IMR-90 (cell line): ENCODE data around the gene MEGF9. TPM values are rescaled to one million over a fixed set of nuclear protein-coding genes. Genes with fewer than 3 reads are reported as not detected.

ENCODE experiments used
- ATAC-seq: fragments of 200-7000 bp; cut with Tn5 transposase; 2 replicates; pipeline ENCODE4 v1.9.1; 2020; ENCODE audit warnings: low read depth, mild to moderate bottlenecking, moderate library complexity
- BruUV-seq: library from RNA; stranded (reverse); fragments of 400-500 nt; replicated peaks from 2 replicates; lab custom pipeline; 2021; lab: Mats Ljungman, UMichigan
- CTCF ChIA-PET: fragments of 300-600 bp; formaldehyde crosslinking; extraction: SDS; loops from one replicate; lab custom pipeline; 2021; ENCODE audit warnings: antibody characterized with exemption; lab: Yijun Ruan, JAX
- POLR2A ChIA-PET: fragments of 300-600 bp; sonication (Branson Sonifier 250); formaldehyde crosslinking; loops from one replicate; lab custom pipeline; 2022; ENCODE audit warnings: antibody characterized with exemption; ENCODE audit not compliant: unreplicated experiment; lab: Charles Lee
- DNase-seq: peaks from one replicate; pipeline ENCODE4 v3.0.0; 2013
- H2AFZ ChIP-seq: replicated peaks from 2 replicates; pipeline ENCODE3; 2013; ENCODE audit warnings: low read length, mild to moderate bottlenecking; ENCODE audit not compliant: poor library complexity
- H2AK5ac ChIP-seq: 2 replicates; pipeline ENCODE4 v1.6.1; 2013; ENCODE audit warnings: low read depth, low read length, inconsistent platforms
- H2AK9ac ChIP-seq: replicated peaks from 2 replicates; pipeline ENCODE3; 2013; ENCODE audit warnings: mild to moderate bottlenecking, low read depth, low read length, moderate library complexity; ENCODE audit not compliant: poor library complexity
- H2BK120ac ChIP-seq: 2 replicates; pipeline ENCODE4 v1.6.1; 2013; ENCODE audit warnings: low read depth, low read length, inconsistent platforms
- H2BK15ac ChIP-seq: 3 replicates; pipeline ENCODE4 v1.6.1; 2013; ENCODE audit warnings: low read depth, low read length, inconsistent platforms
- H2BK20ac ChIP-seq: 2 replicates; pipeline ENCODE4 v1.6.1; 2013; ENCODE audit warnings: low read depth, mild to moderate bottlenecking, inconsistent platforms, low read length, moderate library complexity
- H2BK5ac ChIP-seq: 2 replicates; pipeline ENCODE4 v1.6.1; 2013; ENCODE audit warnings: mild to moderate bottlenecking, low read depth, low read length, inconsistent platforms; ENCODE audit not compliant: poor library complexity, severe bottlenecking
- H3K14ac ChIP-seq: replicated peaks from 2 replicates; pipeline ENCODE4 v1.6.1; 2013; ENCODE audit warnings: low read depth, low read length, inconsistent platforms
- H3K18ac ChIP-seq: 2 replicates; pipeline ENCODE4 v1.6.1; 2013; ENCODE audit warnings: low read depth, low read length, control low read depth
- H3K23ac ChIP-seq: 2 replicates; pipeline ENCODE4 v1.6.1; 2013; ENCODE audit warnings: low read depth, low read length, inconsistent platforms
- H3K27ac ChIP-seq: 2 replicates; pipeline ENCODE4 v1.5.1; 2013; ENCODE audit warnings: mild to moderate bottlenecking, control low read depth, low read length; ENCODE audit not compliant: insufficient read depth
- H3K27me3 ChIP-seq: 2 replicates; pipeline ENCODE4 v1.6.1; 2013; ENCODE audit warnings: low read length; ENCODE audit not compliant: control insufficient read depth, insufficient read depth
- H3K36me3 ChIP-seq: 2 replicates; pipeline ENCODE4 v1.6.1; 2013; ENCODE audit warnings: low read length, mixed read lengths; ENCODE audit not compliant: control insufficient read depth, insufficient read depth
- H3K4ac ChIP-seq: 2 replicates; pipeline ENCODE4 v1.6.1; 2013; ENCODE audit warnings: low read depth, low read length, inconsistent platforms
- H3K4me1 ChIP-seq: 2 replicates; pipeline ENCODE4 v1.6.1; 2013; ENCODE audit warnings: low read length, mixed read lengths; ENCODE audit not compliant: control insufficient read depth, insufficient read depth
- H3K4me2 ChIP-seq: 2 replicates; pipeline ENCODE4 v1.6.1; 2013; ENCODE audit warnings: low read depth, mild to moderate bottlenecking, control low read depth, low read length, moderate library complexity
- H3K4me3 ChIP-seq: 2 replicates; pipeline ENCODE4 v1.5.1; 2013; ENCODE audit warnings: low read depth, mild to moderate bottlenecking, control low read depth, low read length, moderate library complexity; ENCODE audit not compliant: insufficient read depth
- H3K56ac ChIP-seq: 2 replicates; pipeline ENCODE4 v1.6.1; 2013; ENCODE audit warnings: low read length, inconsistent platforms; ENCODE audit not compliant: insufficient read depth; ENCODE audit errors: extremely low read depth
- H3K79me1 ChIP-seq, 2 experiments: 2 replicates each; pipeline ENCODE4 v1.6.1; 2013; ENCODE audit warnings: low read length in 2 of 2, inconsistent platforms in 1 of 2, low read depth in 1 of 2
- H3K9ac ChIP-seq: 2 replicates; pipeline ENCODE4 v1.6.1; 2013; ENCODE audit warnings: low read depth, low read length, control low read depth
- H3K9me1 ChIP-seq: 2 replicates; pipeline ENCODE4 v1.6.1; 2013; ENCODE audit warnings: low read length, inconsistent platforms; ENCODE audit not compliant: insufficient read depth
- H3K9me3 ChIP-seq: 2 replicates; pipeline ENCODE4 v1.6.1; 2013; ENCODE audit warnings: low read length; ENCODE audit not compliant: control insufficient read depth, insufficient read depth
- H4K20me1 ChIP-seq: 2 replicates; pipeline ENCODE4 v1.6.1; 2013; ENCODE audit warnings: low read length, inconsistent platforms; ENCODE audit not compliant: insufficient read depth
- H4K5ac ChIP-seq: 2 replicates; pipeline ENCODE4 v1.6.1; 2013; ENCODE audit warnings: mild to moderate bottlenecking, low read depth, low read length, control low read depth
- H4K8ac ChIP-seq, 2 experiments: 2 replicates each; pipeline ENCODE4 v1.6.1; 2013; ENCODE audit warnings: low read depth in 2 of 2, low read length in 2 of 2, control low read depth in 1 of 2, inconsistent platforms in 1 of 2
- H4K91ac ChIP-seq: 2 replicates; pipeline ENCODE4 v1.6.1; 2013; ENCODE audit warnings: low read depth, low read length, inconsistent platforms; ENCODE audit not compliant: insufficient read depth
- BHLHE40 ChIP-seq: fragments of 150-350 bp; IDR thresholded peaks from 2 replicates; pipeline ENCODE4 v1.6.1; 2016; ENCODE audit warnings: mild to moderate bottlenecking, low read depth, low read length
- CEBPB ChIP-seq: IDR thresholded peaks from 2 replicates; pipeline ENCODE4 v1.6.1; 2012; ENCODE audit warnings: low read depth, low read length, improper control_type of control experiment
- CHD1 ChIP-seq: IDR thresholded peaks from 2 replicates; pipeline ENCODE4 v1.6.1; 2012; ENCODE audit warnings: low read depth, low read length, improper control_type of control experiment
- CTCF ChIP-seq: conservative IDR thresholded peaks from 2 replicates; pipeline ENCODE4 v1.5.1; 2012; ENCODE audit warnings: mild to moderate bottlenecking, low read depth, low read length, improper control_type of control experiment
- ELK1 ChIP-seq: fragments of 150-350 bp; IDR thresholded peaks from 2 replicates; pipeline ENCODE4 v1.6.1; 2016; ENCODE audit warnings: low read depth, mild to moderate bottlenecking, low read length, moderate library complexity, borderline replicate concordance
- FOS ChIP-seq: fragments of 150-350 bp; IDR thresholded peaks from 2 replicates; pipeline ENCODE4 v1.6.1; 2016; ENCODE audit warnings: low read depth, low read length
- MAFK ChIP-seq: IDR thresholded peaks from 2 replicates; pipeline ENCODE4 v1.6.1; 2012; ENCODE audit warnings: low read depth, low read length, improper control_type of control experiment
- MAZ ChIP-seq: IDR thresholded peaks from 2 replicates; pipeline ENCODE4 v1.6.1; 2012; ENCODE audit warnings: low read depth, mild to moderate bottlenecking, low read length, improper control_type of control experiment, moderate library complexity, borderline replicate concordance
- MXI1 ChIP-seq: IDR thresholded peaks from 2 replicates; pipeline ENCODE4 v1.6.1; 2012; ENCODE audit warnings: low read depth, mild to moderate bottlenecking, low read length, moderate library complexity, borderline replicate concordance
- NFE2L2 ChIP-seq: fragments of 150-350 bp; IDR thresholded peaks from 2 replicates; pipeline ENCODE4 v1.6.1; 2016; ENCODE audit warnings: low read depth, mild to moderate bottlenecking, low read length
- RAD21 ChIP-seq: IDR thresholded peaks from 2 replicates; pipeline ENCODE4 v1.6.1; 2012; ENCODE audit warnings: low read length, improper control_type of control experiment
- RCOR1 ChIP-seq: IDR thresholded peaks from 2 replicates; pipeline ENCODE4 v1.6.1; 2012; ENCODE audit warnings: mild to moderate bottlenecking, low read length, improper control_type of control experiment; ENCODE audit not compliant: insufficient replicate concordance
- RFX5 ChIP-seq: IDR thresholded peaks from 2 replicates; pipeline ENCODE4 v1.8.0; 2012; ENCODE audit warnings: low read depth, mild to moderate bottlenecking, low read length, moderate library complexity
- SMC3 ChIP-seq: fragments of 150-350 bp; IDR thresholded peaks from 2 replicates; pipeline ENCODE4 v1.6.1; 2016; ENCODE audit warnings: low read depth, mild to moderate bottlenecking, antibody characterized with exemption, low read length, moderate library complexity
- USF2 ChIP-seq: fragments of 150-350 bp; IDR thresholded peaks from 2 replicates; pipeline ENCODE4 v1.6.1; 2017; ENCODE audit warnings: mild to moderate bottlenecking, antibody characterized with exemption, low read length, low read depth
- WGBS, 2 experiments: methylation state at CpG; one replicate each; pipeline versions ENCODE4 v1.1.5 to v1.1.7; 2013; ENCODE audit warnings: missing lambda C conversion rate in 2 of 2; ENCODE audit not compliant: insufficient read length in 1 of 2; ENCODE audit errors: extremely low coverage in 2 of 2; 5-methylcytosine and 5-hydroxymethylcytosine counted together
- dilution Hi-C: fragments of 300-500 bp; cut with HindIII; formaldehyde crosslinking; loops from one replicate; pipeline ENCODE4 v1.14.3; 2018; ENCODE audit warnings: low sequenced_read_pairs; ENCODE audit not compliant: unreplicated experiment
- in situ Hi-C: fragments of 300-500 bp; cut with MboI; formaldehyde crosslinking; loops from 3 replicates; pipeline ENCODE4 v1.14.3; 2019; ENCODE audit warnings: low sequenced_read_pairs, inconsistent platforms, mixed read lengths
- intact Hi-C: fragments of 100-400 bp; cut with micrococcal nuclease; formaldehyde crosslinking; loops from 2 replicates; pipeline ENCODE4 v1.10.0; 2022
- polyA plus RNA-seq, 3 experiments: library from polyadenylated mRNA; depleted of rRNA; stranded (reverse); fragments of >200 nt; gene quantifications; 2 replicates each; pipeline ENCODE4 v1.2.3, GENCODE V29; 2012; ENCODE audit warnings: low replicate concordance in 1 of 3
- total RNA-seq: library from RNA; depleted of rRNA; stranded (reverse); fragments of >200 nt; gene quantifications from 2 replicates; pipeline ENCODE4 v1.2.3, GENCODE V29; 2012

Gene MEGF9
- total and polyA plus RNA-seq, 2 of the 4 experiments (the other 2 are of a cell fraction), result 3.4 TPM

- intact Hi-C loops, result no loop called here
- ATAC-seq, result peak; percentile 74
Measured at GRCh38 chr9:120742951-120743416, 28.7 kb upstream of the MEGF9 start.

More at GRCh38 chr9:120742951-120743416, 28.7 kb upstream of the MEGF9 start:
- H3K4me3 ChIP-seq, result no peak overlapping the region
- in situ Hi-C loops (no loop called here), dilution Hi-C loops (no loop called here)
- H3K4me2 ChIP-seq, result no peak overlapping the region
- H3K27me3 ChIP-seq, result no peaks in the 10 kb centered on the region
- no peak overlapping the region for H2AFZ ChIP-seq
- H4K20me1 ChIP-seq, result no peaks in the 10 kb centered on the region
- DNase-seq, result peak; percentile 35
- H3K79me1 ChIP-seq, result no peaks in the 10 kb centered on the region
- no peak overlapping the region for H2BK120ac ChIP-seq
- no peak overlapping the region for H3K27ac ChIP-seq
- no peaks in the 10 kb centered on the region for H3K9me1 ChIP-seq
- no peaks in the 10 kb centered on the region for H3K9me3 ChIP-seq
- H3K36me3 ChIP-seq, result no peaks in the 10 kb centered on the region
- no peaks in the 10 kb centered on the region for H3K4me1 ChIP-seq
- H2BK5ac ChIP-seq, result no peak overlapping the region
- no peak overlapping the region for H3K18ac ChIP-seq
- BruUV-seq, result no TSS peak
- no peak overlapping the region for H4K5ac ChIP-seq
- no peak overlapping the region for H3K56ac ChIP-seq
- CTCF ChIA-PET, result interaction anchor here (0.7 kb wide), 1 partner anchor 837 kb away, joined by 3 read pairs; no protein-coding TSS in a partner anchor
- H3K23ac ChIP-seq, result no peak overlapping the region
- H2BK15ac ChIP-seq, result no peak overlapping the region
- no peak overlapping the region for H3K4ac ChIP-seq
- no peak for TF ChIP-seq CEBPB
- no peak for TF ChIP-seq CHD1
- peak; percentile 60 for TF ChIP-seq CTCF
- peak; percentile 39 for TF ChIP-seq SMC3
- no peak for TF ChIP-seq RFX5
- no peak for TF ChIP-seq MXI1
- no peak for TF ChIP-seq MAZ
- TF ChIP-seq NFE2L2, result no peak
- TF ChIP-seq USF2, result no peak
- TF ChIP-seq RAD21, result peak; percentile 61
- no peak for TF ChIP-seq BHLHE40
- no peak for TF ChIP-seq ELK1
- no peak for TF ChIP-seq FOS
- TF ChIP-seq MAFK, result no peak
- no peak for TF ChIP-seq RCOR1
- H4K8ac ChIP-seq, result no peak overlapping the region
- H2AK5ac ChIP-seq, result no peak overlapping the region
- no peak overlapping the region for H2BK20ac ChIP-seq
- WGBS, 2 experiments, result 76% methylated on average over 3 of the region's 6 CpGs; no CpG with 5 or more reads in 1 of the 2 experiments
- H3K14ac ChIP-seq, result no peak overlapping the region
- POLR2A ChIA-PET, result no interaction called here
- H4K91ac ChIP-seq, result no peak overlapping the region
- H2AK9ac ChIP-seq, result no peak overlapping the region
- no peak overlapping the region for H3K9ac ChIP-seq
